ENCODE results near the gene ITPRIPL1.

GRCh38 chr2:96326564-96326963 is 1.4 kb downstream of the ITPRIPL1 start:
- TF ChIP-seq CTCF (IDR thresholded peaks at IDR 0.05 in 8 of 11, conservative IDR thresholded peaks at IDR 0.05 in 3 of 11) (no peak), POLR2AphosphoS5 (IDR thresholded peaks at IDR 0.05) (no peak)
